ENCODE results near the gene FAM240A. TPM values are rescaled to one million over a fixed set of nuclear protein-coding genes. Genes with fewer than 3 reads are reported as not detected.

FAM240A gene
- polyA plus RNA-seq, 4 donors: 0.11 to 0.14 TPM; not detected in 2

GRCh38 chr3:46670891-46671427, 58.6 kb downstream of the FAM240A start:
- DNase-seq (ENCODE audit: low read depth in 4 of 4, low spot score in 2 of 4): no peak

GRCh38 chr3:46671541-46672348, 59.4 kb downstream of the FAM240A start:
- DNase-seq (ENCODE audit: low read depth in 4 of 4, low spot score in 2 of 4): no peak

DNA sequence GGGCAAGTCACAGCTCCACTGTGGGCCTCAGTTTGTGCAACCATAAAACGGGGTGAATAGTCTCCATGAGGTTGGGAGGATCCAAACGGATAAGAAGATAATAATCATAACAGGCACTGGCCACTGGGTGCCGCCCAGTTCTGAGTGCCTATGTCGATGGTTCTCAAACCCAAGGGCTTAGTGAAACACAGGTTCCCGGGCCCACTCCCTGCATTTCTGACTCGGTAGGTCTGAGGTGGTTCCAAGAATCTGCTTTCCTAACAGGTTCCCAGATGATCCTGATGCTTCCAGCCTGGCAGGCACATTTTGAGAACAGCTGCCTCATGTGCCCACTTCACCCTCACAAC, 60.0 kb downstream of the FAM240A start:
- no peak for DNase-seq (ENCODE audit: low read depth in 4 of 4, low spot score in 2 of 4)

- DNase-seq (ENCODE audit: low read depth in 4 of 4, low spot score in 2 of 4): no peak
Measured at GRCh38 chr3:46673151-46674030, 61.1 kb downstream of the FAM240A start.

GRCh38 chr3:46674031-46674845, 61.9 kb downstream of the FAM240A start:
- no peak for DNase-seq (ENCODE audit: low read depth in 4 of 4, low spot score in 2 of 4)

- DNase-seq (ENCODE audit: low read depth in 4 of 4, low spot score in 2 of 4): no peak
Measured at GRCh38 chr3:46675426-46675825, 63.1 kb downstream of the FAM240A start.

Other genes starting within 250 kb of the FAM240A start
- gene CCR5, start 241.6 kb upstream of the FAM240A start, polyA plus RNA-seq (ENCODE audit: insufficient read length in 4 of 4): under 1 TPM; 0.17 to 0.48 (median 0.43) TPM
- gene CCRL2, start 205.3 kb upstream of the FAM240A start, polyA plus RNA-seq (ENCODE audit: insufficient read length in 4 of 4): 1 to 10 TPM in 2 of 4 donors, under 1 TPM in 2; 0.81 to 1.2 (median 1.00) TPM
- gene LTF, start 147.6 kb upstream of the FAM240A start, polyA plus RNA-seq (ENCODE audit: insufficient read length in 4 of 4): 1 to 10 TPM; 1.6 to 3.6 (median 2.6) TPM
- gene RTP3, start 114.5 kb upstream of the FAM240A start, polyA plus RNA-seq (ENCODE audit: insufficient read length in 4 of 4): not detected
- gene LRRC2, start 46.2 kb upstream of the FAM240A start, polyA plus RNA-seq (ENCODE audit: insufficient read length in 4 of 4): 1 to 10 TPM; 1.7 to 2.5 (median 2.2) TPM
- gene ALS2CL, start 81.2 kb downstream of the FAM240A start, polyA plus RNA-seq (ENCODE audit: insufficient read length in 4 of 4): 10 to 100 TPM in 3 of 4 donors, 1 to 10 TPM in 1; 7.6 to 18.0 (median 14.2) TPM
- gene TMIE, start 88.9 kb downstream of the FAM240A start, polyA plus RNA-seq (ENCODE audit: insufficient read length in 4 of 4): 1 to 10 TPM in 3 of 4 donors, under 1 TPM in 1; 0.73 to 1.2 (median 1.1) TPM
- gene PRSS50, start 105.3 kb downstream of the FAM240A start, polyA plus RNA-seq (ENCODE audit: insufficient read length in 4 of 4): 1 to 10 TPM; 1.1 to 5.8 (median 2.5) TPM